Head of caudate nucleus (tissue), 42 donors: ENCODE results near the gene GPRC5C.
A peak's percentile ranks its signal among the peaks of the same experiment; 100 is the strongest.

ENCODE experiments used
- DNase-seq, 42 donors: peaks; one replicate each; pipeline versions ENCODE4 v3.0.0 to v3.0.0-alpha.2; 2020 to 2021; ENCODE audit warnings: mixed read lengths in 7 of 42
- intact Hi-C: fragments of 100-400 bp; cut with DNase I; formaldehyde crosslinking; loops from one replicate; pipeline ENCODE4 v1.15.0; 2022

Gene GPRC5C

DNA sequence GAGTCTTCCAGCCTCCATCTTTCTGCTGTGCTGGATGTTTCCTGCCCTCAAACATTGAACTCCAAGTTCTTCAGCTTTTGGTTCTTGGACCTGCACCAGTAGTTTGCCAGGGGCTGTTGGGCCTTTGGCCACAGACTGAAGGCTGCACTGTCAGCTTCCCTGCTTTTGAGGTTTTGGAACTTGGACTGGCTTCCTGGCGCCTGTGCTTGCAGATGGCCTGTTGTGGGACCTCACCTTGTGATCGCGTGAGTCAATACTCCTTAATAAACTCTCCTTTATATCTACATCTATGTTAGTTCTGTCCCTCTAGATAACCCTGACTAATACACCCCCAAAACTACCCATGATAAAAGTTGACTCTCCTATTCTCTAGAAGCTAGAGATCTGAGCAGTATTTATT lies 26.9 kb downstream of the GPRC5C start:
- DNase-seq = no peak
- intact Hi-C loops = loop anchor here (5.0 kb wide), 1 partner anchor 157 kb away; no protein-coding TSS in a partner anchor

- intact Hi-C loops = loop anchor here (5.0 kb wide), 1 partner anchor 157 kb away; no protein-coding TSS in a partner anchor
Measured at GRCh38 chr17:74459622-74460021, 27.7 kb downstream of the GPRC5C start.

DNA sequence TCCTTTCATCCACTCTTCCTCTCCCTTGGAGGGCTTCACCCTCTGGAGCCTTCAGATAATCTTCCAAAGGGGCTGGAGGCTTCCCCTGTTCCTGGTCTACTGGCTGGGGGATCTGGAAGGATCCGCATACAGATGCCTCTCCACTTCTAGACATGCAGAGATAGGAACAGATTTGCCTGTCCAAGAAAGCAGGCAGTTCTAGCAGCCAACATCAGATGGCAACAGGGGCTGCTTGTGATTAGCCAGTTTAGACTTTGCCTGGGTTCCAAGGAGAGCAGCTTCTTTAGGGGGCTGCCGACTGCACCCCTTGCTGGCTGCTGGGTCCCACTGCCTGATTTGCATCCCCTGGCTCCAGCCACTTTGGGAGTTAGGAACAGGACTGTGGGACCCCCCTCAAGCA lies 28.4 kb downstream of the GPRC5C start:
- DNase-seq = no peak
- intact Hi-C loops = no loop called here

More at GRCh38 chr17:74459622-74460021, 27.7 kb downstream of the GPRC5C start:
- no peak for DNase-seq

- intact Hi-C loops = no loop called here
- no peak for DNase-seq
Measured at GRCh38 chr17:74460996-74461395, 29.1 kb downstream of the GPRC5C start.

GRCh38 chr17:74461611-74462010 lies 29.7 kb downstream of the GPRC5C start:
- intact Hi-C loops = no loop called here
- no peak for DNase-seq

GRCh38 chr17:74464730-74465377 lies 33.0 kb downstream of the GPRC5C start:
- no peak for DNase-seq
- intact Hi-C loops = no loop called here

- no peak for DNase-seq
- intact Hi-C loops = no loop called here
Measured at GRCh38 chr17:74465378-74466110, 33.7 kb downstream of the GPRC5C start.

DNA sequence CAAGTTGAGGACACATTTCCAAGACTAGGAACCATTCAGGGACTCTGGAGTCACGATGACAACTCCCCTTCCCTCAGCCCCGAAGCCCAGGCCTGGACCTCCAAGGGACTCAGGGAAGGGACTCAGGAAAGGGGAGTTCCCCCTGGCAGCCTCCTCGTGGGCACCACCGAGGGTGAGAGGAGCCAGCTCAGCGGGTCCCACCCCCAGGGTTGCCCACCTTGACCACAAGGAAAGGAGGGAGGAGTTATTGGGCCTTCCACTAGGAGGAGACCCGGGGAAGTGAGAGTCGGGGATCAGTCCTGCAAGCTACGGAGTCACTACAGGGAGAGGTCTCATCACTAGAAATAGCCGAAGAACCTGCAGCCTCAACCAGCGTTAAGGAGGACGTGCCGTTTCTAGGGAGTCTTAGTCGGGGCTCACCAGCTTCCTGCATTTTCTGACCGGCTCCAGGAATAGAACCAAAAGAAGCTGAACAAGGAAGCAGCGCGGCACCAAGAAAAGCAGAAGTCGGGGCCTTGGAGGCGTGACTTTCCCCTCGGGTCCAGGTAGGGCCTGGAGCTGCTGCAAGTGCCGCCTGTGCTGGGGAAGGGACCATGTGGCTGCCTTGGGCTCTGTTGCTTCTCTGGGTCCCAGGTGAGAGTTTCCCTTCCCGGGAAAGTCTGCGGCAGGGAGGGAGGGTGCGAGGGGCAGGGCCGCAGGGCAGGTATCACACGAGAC lies 34.4 kb downstream of the GPRC5C start, which contains the start of gene CD300A:
Gene CD300A (plus strand): TSS at position 524 of the 717 bp plus-strand sequence. CDS start 70 bp downstream, at position 594.
- intact Hi-C loops = no loop called here
- DNase-seq = peak in 18 of 42 donors; percentile 23 to 63 (median 46)

DNA sequence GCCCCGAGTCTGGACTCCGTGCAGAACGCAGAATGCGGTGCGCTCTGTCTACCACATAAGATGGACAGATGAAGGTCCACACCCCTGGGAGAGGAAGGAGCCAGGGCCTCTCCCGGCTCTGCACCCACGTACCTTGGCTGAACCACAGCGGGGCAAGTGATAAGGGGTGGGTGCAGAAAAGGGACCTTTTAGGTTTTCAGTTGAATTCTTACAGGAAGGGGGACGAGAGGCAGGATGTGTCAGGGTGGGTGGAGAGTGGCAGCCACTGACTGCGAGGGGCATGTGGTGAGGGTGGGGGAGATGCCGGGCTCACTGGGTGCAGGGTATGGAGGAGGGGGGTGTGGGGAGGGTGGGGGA lies 34.9 kb downstream of the GPRC5C start:
- intact Hi-C loops = no loop called here
- DNase-seq = no peak

DNA sequence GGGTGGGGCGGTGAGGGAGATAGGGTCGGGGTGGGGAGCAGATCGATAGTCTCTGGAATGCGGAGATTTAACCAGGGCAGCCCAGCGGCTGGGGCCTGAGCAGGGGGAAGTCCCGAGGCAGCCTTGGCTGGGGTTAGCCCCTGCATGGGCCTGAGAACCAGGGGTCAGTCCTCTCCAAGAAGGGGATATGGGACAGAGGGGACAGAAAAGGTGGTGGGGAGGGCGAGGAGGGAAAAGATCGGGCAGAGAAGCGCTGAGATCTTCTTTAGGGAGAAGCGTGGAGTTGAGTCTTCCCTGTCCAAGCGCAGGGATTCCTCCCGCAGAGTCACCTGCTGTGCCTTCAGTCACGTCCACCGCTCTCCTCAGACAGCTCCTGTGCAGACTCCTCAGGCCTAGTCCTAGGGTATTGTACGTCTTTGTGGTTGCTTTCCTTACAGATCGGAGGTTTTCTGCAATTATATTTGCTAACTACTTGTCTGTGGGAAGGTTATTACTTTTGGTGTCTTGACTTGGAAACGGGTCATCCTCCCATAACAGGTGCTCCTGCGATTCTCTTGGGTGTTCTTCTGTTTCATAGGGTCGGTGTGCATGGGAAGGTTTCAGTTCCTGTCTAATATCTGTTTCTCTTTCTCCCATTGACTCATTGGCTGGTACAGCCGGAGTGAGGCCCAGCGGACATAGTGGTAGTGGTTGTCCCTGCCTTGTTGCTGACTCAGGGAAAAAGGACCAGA lies 35.5 kb downstream of the GPRC5C start:
- peak in 3 of 42 donors; percentile 23 to 42 (median 40) for DNase-seq
- intact Hi-C loops = no loop called here

GRCh38 chr17:74471341-74471740 lies 39.5 kb downstream of the GPRC5C start:
- intact Hi-C loops = no loop called here
- no peak for DNase-seq

DNA sequence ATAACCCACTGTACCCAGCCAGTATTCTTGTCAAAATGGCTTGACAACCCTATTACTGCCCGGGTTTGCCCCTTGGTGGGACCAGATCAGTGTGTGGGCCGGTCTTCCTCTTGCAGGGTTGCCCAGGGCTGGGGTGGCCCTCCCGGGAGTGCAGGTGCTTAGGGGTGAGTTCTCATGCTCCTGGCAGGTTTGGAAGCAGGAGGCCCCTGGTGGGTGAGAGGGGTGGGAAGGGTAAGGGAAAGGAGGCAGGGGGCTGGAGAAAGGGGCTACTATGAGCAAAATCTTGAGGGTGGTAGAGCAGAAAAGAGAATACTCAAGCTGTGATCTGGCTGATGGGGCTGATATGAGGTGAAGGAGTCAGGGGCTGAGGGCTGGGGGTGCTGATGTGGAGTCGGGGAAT lies 41.0 kb downstream of the GPRC5C start:
- intact Hi-C loops = no loop called here
- DNase-seq = no peak

GRCh38 chr17:74473294-74473693 lies 41.4 kb downstream of the GPRC5C start:
- intact Hi-C loops = no loop called here
- DNase-seq = no peak

DNA sequence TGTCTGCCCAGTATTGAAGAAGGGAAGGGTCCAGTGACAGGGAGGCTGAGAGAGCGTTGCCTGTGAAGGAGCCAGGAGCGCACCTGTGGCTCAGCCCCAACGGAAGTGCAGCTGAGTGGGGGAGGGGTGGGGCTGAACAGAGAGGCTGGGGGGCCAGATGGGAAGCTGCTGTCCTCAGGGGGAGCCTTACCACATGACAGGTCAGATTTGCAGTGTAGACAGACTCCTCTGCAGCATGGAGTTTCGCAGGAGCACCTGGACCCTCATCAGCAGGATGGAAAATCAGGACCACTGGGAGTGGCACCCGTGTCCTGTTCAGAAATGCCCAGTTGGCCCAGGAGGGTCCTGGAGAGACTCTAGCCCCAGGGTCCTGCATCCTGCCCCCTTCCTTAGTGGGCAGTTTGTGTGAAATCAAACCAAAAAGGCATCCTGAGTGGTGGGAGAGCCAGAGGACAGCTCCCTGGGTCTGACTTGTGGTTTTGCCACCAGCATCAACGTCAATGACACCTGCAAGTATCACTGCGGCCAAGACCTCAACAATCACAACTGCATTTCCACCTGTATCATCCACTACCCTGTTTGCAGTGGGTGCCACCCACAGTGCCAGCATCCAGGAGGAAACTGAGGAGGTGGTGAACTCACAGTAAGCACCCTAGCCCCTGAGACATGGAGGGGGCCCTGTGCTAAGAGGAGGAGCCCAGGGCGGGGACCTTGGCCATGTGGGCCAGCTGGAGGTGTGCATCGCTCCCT lies 42.3 kb downstream of the GPRC5C start:
- intact Hi-C loops = no loop called here
- no peak for DNase-seq

DNA sequence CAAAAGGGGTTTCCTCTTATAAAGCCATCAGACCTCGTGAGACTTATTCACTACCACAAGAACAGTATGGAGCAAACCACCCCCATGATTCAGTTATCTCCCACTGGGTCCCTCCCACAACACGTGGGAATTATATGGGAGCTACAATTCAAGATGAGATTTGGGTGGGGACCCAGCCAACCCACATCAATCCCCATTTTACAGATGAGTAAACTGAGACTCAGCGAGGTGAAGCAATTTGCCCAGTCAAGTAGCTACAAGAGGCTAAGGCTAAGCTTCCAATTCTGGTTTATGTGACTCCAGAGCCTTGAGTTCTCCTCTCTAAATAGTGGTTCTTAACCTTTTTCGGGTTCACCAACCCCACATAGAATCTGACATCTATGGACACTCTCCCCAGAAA lies 43.3 kb downstream of the GPRC5C start:
- intact Hi-C loops = no loop called here
- DNase-seq = no peak

DNA sequence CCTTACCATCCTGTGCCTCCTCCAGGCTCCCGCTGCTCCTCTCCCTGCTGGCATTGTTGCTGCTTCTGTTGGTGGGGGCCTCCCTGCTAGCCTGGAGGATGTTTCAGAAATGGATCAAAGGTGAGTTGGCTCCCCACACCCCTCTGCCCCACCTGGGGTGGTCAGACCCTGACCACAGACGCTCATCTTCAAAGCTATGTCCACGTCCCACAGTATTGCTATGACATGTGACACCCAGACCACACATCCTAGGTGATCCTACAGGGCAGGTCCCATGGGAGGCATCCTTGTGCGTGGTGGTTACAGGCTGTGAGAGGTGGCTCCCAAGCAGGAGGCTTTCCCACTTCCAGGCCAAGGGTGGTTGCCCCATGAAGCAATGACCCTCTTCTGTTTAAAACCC lies 45.5 kb downstream of the GPRC5C start:
- DNase-seq = no peak
- intact Hi-C loops = no loop called here

- DNase-seq = peak in 14 of 42 donors; percentile 18 to 58 (median 40)
- intact Hi-C loops = no loop called here
Measured at GRCh38 chr17:74478420-74479100, 46.7 kb downstream of the GPRC5C start.

GRCh38 chr17:74480290-74480689 lies 48.4 kb downstream of the GPRC5C start:
- intact Hi-C loops = no loop called here
- peak in 1 of 42 donors; percentile 20 for DNase-seq
